RCC 7860 (cell line): ENCODE data around the gene ROR2.
"Not testable (repeated sequence)": the region's sequence is repeated elsewhere in the genome, so short reads cannot be mapped to it uniquely, and the experiment has no call there.

ENCODE experiments used
- DNase-seq: peaks from one replicate; pipeline ENCODE4 v3.0.0-alpha.2; 2015; ENCODE audit warnings: low spot score
- FAIRE-seq: peaks from 2 replicates; lab custom pipeline; 2012; peaks lifted over from hg19 to GRCh38; lab: Jason Lieb, UNC

Gene ROR2

DNA sequence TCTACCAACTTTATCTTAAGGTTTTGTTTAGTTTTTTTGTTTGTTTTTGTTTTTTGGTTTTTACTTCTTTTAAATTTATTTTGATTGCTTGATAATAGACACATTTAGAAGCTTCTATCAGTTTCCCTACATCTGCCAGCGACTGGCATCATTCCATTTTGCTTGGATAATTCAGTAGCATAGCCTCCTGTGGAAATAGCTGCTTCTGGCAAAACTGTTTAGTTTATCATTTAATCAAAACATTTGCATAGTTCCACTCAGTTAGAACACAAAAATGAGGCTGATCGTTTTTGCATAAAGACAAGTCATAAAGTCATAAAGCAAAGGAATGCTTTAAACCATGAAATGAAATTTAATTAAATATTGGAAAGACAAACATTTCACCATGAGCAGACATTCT lies 392.7 kb downstream of the ROR2 start:
- no peak for DNase-seq
- no peak for FAIRE-seq

DNA sequence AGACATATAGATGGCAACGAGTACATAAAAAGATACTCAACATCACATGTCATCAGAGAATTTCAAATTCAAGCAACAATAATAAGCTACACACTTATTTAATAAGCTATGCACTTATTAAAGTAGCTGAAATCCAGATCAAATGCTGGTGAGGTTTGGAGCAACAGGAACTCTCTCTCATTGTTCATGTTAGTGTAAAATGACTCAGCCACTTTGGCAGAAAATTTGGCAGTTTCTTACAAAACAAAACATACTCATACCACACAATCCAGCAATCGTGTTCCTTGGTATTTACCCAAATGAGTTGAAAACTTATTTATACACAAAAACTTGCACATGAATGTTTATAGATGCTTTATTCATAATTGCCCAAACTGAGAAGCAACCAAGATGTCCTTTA lies 394.9 kb downstream of the ROR2 start:
- FAIRE-seq (no peak), DNase-seq (no peak)

DNA sequence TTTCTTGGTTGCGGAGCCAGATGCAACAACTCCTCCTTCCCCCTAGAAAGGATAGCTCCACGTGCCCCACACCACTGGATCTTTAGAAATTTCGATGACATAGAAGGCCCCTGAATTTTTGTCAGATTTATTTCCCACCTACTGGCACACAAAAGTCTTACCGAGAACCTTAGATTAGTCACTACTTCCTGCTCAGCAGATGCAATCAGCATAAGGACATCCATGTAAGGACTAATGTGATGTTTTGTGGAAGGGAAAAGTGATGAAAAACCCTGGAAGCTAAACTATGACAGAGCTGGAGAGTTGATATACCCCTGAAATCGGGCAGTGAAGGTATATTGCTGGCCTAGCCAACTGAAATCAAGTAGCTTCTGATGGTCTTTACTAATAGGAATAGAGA lies 400.9 kb downstream of the ROR2 start:
- DNase-seq, result no peak
- FAIRE-seq, result no peak

DNA sequence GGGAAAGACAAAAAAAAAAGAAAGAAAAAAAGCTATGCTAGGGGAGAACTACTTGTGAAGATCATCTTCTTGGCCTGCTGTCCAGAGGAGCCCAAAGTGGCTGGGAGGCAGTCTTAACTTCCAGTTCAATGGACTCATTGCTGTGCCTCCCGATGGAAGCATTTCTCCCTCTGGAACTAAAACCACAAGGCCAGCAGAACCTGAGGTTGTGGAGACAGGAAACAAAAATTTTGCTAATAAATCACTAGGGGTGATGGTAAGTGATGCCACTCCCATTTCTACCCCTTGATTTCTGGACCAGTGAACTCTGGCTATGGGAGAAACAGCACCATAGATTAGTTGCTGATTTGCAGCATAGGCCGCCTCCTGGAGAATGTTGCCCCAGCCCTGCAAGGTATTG lies 402.9 kb downstream of the ROR2 start:
- FAIRE-seq (peak; percentile 98), DNase-seq (peak; percentile 86)

DNA sequence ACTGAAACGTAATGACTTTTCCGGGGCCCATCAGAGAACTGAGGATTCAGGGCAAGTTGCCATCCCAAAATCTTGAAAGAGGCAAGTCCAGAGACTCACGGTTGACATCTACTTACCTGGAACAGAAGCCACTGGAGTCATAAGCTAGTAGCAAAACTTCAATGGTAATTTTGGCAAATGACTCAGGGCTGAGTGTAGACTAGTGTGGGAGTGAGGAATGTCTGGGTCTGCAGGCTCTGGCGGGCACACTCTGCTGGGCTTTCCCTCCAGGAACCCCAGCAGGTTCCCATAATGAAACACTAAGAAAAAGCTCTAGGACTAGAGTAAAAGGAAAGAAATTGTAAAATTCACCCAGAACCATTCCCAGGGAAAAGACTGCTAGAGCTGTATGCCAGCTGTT lies 403.5 kb downstream of the ROR2 start:
- no peak for FAIRE-seq
- peak; percentile 82 for DNase-seq

DNA sequence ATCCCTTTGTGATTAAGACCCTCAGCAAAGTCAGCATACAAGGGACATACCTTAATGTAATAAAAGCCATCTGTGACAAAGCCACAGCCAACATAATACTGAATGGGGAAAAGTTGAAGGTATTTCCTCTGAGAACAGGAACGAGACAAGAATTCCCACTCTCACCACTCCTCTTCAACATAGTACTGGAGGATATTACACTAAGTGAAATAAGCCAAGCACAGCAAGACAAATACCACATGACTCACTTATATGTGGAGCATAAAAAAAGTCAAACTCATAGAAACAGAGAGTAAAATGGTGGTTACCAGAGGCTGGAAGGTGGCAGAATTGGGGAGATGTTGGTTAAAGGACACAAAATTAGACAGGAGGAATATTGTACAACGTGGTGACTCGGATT lies 408.3 kb downstream of the ROR2 start:
- FAIRE-seq (peak; percentile 94), DNase-seq (peak; percentile 76)

DNA sequence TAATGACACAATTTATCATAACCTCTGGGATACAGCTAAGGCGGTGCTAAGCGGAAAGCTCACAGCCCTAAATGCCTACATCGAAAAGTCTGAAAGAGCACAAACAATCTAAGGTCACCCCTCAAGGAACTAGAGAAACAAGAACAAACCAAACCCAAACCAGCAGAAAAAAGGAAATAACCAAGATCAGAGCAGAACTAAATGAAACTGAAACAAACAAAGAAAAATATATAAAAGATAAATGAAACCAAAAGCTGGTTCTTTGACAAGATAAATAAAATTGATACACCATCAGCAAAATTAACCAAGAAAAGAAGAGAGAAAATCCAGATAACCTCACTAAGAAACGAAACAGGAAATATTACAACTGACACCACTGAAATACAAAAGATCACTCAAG lies 409.5 kb downstream of the ROR2 start:
- not testable (repeated sequence) for DNase-seq
- FAIRE-seq, result peak; percentile 30

DNA sequence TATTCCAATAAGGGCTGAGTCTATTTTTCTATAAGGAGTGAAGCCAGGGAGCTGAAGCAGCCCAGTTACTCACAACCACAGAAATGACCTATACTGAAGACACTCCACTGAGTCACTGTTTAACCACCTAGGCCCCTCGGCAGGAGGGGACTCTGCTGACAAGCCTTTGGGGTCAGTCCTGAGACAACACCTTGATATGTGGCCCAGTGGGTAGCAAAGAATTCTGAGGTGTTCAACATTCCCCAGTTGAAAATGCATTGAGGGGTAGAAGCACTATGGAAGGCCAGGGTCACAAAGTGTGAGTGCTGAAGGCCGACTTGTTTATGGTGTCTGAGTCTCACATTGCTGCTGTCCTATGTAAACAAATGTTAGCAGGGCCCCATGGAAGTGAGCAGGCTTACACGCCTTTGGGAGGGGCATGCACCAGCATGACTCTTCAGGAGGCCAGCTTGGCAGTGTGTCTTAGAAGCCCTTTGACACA lies 413.8 kb downstream of the ROR2 start:
- DNase-seq (peak; percentile 92), FAIRE-seq (peak; percentile 97)

DNA sequence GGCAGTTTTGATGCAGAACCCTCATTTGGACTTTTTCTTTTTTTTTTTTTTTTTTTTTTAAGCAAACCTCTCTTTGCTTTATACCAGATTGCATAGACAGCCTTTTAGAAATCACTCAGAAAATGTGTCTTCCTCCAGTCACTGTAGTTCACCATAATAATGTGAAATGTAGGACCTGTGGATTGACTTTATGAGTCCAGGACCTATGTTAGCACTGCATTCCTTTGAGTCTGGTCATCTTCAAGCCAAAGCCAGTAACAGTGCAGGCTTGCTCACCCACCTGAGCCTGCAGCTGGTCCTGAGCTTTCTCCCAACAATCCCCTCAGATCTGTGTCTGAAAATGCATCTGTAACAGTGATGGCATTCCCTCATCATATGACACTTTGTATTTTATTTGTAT lies 415.7 kb downstream of the ROR2 start:
- FAIRE-seq (peak; percentile 84), DNase-seq (peak; percentile 67)

DNA sequence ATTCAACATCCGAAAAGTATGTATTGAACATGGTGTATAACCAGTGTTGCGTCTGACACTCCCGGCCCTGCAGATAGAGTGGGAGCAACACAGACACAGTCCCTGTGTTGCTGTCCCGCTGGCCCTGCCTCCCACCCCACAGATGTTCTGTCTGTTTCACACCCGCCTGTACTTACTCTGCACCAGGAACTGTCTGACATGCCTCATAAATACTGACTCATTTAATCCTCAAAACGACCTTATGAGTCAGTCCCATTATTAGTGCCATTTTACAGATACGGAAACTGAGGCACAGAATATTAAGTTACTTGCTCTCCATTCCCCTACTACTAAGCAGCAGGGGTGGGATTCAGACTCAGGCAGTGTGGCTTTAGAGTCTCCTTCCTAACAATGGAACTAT lies 416.6 kb downstream of the ROR2 start:
- DNase-seq, result no peak

DNA sequence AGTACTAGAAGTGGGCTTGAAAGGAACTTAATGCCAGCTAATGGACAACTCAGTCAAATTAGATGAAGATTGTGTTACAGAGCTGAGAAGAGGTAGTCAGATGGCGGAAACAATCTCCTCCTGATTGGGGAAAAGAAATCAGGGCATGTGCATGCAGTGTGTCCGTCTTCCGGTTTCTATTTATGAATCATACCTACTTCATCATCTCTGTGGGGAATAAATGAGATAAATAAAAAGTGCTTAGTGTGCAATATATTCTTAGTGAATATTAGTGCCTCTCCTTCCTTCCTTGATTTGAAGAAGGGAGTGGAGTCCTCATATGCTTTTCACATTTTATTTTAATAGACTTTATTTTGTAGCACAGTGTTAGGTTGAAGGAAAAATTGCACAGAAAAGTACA lies 417.7 kb downstream of the ROR2 start:
- FAIRE-seq (peak; percentile 67), DNase-seq (peak; percentile 41)

More for the DNA sequence above, 416.6 kb downstream of the ROR2 start:
- no peak for FAIRE-seq

DNA sequence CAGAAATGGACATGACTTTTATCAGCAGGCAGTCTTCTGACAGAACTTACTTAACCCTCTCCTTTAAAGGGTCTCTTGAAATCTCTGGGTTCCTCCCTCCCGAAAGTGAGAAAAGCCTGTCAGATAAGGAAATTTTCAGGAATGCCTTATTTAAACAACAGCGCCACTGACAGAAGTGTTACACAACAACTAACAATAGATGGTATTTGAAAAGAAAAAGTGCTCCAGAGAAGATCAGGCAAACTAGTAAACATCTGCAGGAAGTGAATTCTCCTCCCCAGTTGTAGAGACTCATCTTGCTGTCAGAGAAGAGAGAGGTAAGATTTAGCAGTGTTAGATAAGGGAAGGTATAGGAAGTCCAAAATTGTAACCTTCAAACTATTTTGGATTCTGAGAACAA lies 419.2 kb downstream of the ROR2 start:
- FAIRE-seq, result no peak

DNA sequence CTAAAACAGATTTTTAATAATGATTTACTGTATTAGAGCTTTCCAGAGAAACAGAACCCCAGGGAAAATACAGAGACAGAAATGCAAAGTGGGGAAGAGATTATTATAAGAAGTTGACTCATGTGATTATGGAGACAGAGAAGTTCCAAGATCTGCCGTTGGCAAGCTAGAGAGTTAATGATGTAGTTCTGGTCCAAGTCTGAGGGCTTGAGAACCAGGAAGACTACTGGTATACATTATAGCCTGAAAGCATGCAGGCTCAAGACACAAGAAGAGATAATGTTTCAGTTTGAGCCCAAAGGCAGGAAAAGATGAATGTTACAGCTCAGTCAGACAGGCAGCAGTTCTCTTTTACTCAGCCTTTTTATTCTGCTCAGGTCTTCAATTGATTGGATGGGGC lies 427.5 kb downstream of the ROR2 start:
- no peak for DNase-seq
- FAIRE-seq, result no peak

More for the DNA sequence above, 419.2 kb downstream of the ROR2 start:
- no peak for DNase-seq

DNA sequence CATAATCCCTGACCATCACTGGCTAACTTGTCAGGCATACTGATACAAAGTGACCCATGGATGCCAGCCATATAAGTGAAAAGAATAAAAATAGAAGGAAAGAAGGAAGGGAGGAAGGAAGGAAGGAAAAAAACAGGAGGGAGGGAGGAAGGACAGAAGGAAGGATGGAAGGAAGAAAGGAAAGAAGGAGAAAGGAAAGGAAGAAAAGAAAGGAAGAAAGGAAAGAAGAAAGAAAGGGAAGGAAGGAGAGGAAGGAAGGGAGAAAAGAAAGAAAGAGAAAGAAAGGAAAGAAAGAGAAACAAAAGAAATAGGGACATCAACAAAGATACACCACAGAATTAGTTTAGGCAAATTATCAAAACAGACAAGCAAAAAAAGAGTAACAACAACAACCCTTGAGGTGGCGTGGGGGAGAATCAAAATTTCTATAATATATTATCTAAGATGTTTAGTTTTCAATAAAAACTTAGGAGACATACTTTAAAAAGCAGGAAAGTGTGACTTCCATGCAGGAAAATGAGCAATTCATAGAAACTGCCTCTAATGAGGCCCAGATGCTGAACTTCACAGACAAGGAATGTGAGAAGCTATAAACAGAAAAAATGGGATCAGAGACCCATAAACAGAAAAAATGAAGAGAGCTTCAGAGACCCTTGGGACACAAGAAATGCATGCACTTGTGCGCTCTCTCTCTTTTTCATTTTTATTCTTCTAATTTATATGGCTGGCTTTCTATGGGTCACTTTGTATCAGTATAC lies 430.3 kb downstream of the ROR2 start:
- FAIRE-seq (no peak), DNase-seq (no peak)

DNA sequence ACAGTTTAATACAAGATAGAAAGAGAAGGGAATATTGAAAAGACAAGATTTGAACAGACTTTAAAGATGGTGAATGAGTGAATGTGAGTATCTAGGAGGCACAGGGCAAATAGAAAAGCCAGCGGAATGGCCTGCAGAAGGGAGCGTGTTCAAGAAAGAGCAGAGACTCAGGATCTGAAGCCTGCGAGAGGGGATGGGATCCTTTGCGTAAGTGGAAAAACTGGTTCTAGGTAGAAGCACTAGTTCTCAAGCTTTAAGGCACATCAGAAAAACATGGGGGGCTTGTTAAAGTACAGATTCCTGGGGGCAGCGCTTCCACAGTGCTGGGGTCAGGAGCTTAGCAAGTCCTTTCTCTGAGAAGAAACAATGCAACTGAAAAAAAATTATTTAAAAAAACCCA lies 431.6 kb downstream of the ROR2 start:
- no peak for FAIRE-seq
- DNase-seq, result no peak

DNA sequence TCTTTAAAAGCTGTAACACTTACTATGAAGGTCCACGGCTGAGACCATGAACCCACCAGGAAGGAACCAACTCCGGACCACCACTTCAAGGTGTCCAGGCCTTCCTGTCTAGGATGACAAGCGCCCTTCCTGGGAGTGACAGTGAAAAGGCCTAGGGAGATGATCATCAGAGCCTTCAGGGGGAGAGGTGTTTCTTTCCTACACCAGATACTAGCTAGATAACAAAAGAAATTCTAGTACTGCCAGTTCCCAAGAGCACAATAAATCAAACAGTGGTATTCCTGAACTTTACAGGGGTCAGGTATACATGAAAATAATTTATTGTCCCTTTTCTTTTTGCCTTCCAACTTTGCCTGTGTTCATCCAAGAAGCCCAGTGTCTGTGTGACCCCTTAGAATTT lies 432.2 kb downstream of the ROR2 start:
- FAIRE-seq, result no peak

DNA sequence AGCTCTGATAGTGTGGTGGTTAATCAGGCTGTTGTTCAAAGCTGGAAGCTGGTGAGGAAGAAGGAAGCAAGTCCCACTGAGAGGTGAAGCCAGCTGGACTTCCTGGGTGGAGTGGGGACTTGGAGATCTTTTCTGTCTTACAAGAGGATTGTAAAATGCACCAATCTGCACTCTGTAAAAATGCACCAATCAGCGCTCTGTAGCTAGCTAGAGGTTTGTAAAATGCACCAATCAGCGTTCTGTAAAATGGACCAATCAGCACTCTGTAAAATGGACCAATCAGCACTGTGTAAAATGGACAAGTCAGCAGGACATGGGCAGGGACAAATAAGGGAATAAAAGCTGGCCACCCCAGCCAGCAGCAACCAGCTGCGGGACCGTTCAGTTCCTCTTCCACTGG lies 432.7 kb downstream of the ROR2 start:
- not testable (repeated sequence) for FAIRE-seq, DNase-seq

More for the DNA sequence above, 432.2 kb downstream of the ROR2 start:
- DNase-seq, result no peak

DNA sequence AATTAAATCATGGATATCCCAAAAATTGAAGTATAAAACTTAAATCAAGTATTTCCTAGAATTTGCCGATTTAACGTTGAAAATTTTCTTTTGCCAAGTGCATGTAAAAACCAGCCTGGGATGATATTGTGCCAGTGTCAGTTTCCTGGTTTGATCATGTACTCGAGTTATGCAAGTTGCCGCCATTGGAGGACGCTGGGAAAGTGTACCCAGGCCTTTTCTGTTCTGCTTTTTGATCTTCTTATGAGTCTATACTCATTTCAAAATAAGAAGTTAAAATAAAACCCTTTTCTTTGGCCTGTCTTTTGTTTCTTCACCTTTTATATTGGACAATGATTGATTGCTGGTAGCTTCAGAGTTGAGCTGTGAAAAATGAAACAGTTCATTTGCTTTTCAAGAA lies 433.3 kb downstream of the ROR2 start:
- FAIRE-seq (no peak), DNase-seq (no peak)

DNA sequence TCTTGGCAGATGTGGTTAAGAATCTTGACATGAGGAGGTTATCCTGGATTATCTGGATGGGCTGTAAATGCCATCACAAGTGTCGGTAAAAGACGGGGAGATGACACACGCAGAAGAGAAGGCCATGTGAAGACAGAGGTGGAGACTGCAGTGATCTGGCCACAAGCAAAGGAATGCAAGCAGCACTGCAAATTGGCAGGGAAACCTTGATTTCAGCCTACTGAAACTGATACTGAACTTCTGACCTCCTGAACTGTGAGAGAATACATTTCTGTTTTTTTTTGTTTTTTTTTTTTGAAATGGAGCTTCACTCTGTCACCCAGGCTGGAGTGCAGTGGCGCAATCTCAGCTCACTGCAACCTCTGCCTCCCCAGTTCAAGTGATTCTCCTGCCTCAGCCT lies 433.9 kb downstream of the ROR2 start:
- DNase-seq (no peak), FAIRE-seq (no peak)

DNA sequence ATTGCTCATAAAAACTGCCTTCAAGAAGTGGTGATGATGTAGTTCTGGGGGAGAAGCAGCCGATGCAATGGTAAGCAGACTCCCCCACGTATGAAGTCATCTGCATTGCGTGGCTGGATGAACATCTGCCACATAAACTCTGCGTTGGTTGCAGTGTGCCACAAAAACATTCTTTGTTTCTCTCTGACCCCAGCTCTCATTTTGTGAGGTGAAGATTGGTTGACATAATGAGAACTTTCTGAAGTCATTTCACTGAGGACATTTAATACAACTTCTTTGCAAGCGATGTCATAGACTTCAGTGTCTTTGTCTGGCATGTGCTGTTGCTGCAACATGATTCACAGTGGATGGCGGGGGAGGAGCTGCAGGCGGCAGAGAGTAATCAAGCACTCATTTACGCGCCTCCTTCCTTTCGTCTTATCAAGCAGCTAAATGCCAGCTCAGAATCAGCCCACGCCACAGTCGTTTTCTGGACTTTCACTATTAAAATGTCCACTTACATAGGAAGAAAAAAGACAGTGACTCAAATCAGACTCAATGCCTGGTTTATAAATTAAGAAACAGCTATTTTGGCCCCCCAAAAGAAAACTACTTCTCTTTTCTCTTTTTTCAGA lies 434.8 kb downstream of the ROR2 start:
- peak; percentile 88 for FAIRE-seq
- peak; percentile 87 for DNase-seq
